ENCODE data around the gene MED12L.

MED12L gene

GRCh38 chr3:151328298-151328995 lies 243.0 kb downstream of the MED12L start:
- DNase-seq: no peak

GRCh38 chr3:151329363-151329762 lies 243.9 kb downstream of the MED12L start, which contains the start of gene P2RY13:
P2RY13 (minus strand) TSS chr3:151329549; CDS start chr3:151329528, 21 bp downstream.
- DNase-seq: no peak

- no peak for DNase-seq
These were observed 244.9 kb downstream of the MED12L start for GRCh38 chr3:151330379-151330778.

GRCh38 chr3:151330899-151331298 lies 245.4 kb downstream of the MED12L start:
- no peak for DNase-seq

- no peak for DNase-seq
These were observed 246.2 kb downstream of the MED12L start for GRCh38 chr3:151331696-151332095.

GRCh38 chr3:151345859-151346258 lies 260.4 kb downstream of the MED12L start:
- no peak for DNase-seq

GRCh38 chr3:151346292-151346691 lies 260.8 kb downstream of the MED12L start:
- DNase-seq: no peak

- no peak for DNase-seq
These were observed 262.0 kb downstream of the MED12L start for GRCh38 chr3:151347432-151347831.

GRCh38 chr3:151350656-151351055 lies 265.2 kb downstream of the MED12L start:
- DNase-seq: no peak

- no peak for DNase-seq
These were observed 265.8 kb downstream of the MED12L start for GRCh38 chr3:151351219-151351618.

- DNase-seq: no peak
These were observed 266.2 kb downstream of the MED12L start for GRCh38 chr3:151351648-151352047.

- DNase-seq: no peak
These were observed 271.5 kb downstream of the MED12L start for GRCh38 chr3:151356794-151357462.

GRCh38 chr3:151357463-151357850 lies 272.0 kb downstream of the MED12L start:
- no peak for DNase-seq

- no peak for DNase-seq
These were observed 277.3 kb downstream of the MED12L start for GRCh38 chr3:151362751-151363174.

- DNase-seq: no peak
These were observed 281.5 kb downstream of the MED12L start for GRCh38 chr3:151366993-151367392.

- no peak for DNase-seq
These were observed 282.0 kb downstream of the MED12L start for GRCh38 chr3:151367448-151367847.

- no peak for DNase-seq
These were observed 286.1 kb downstream of the MED12L start for GRCh38 chr3:151371526-151371925.

- no peak for DNase-seq
These were observed 286.8 kb downstream of the MED12L start for GRCh38 chr3:151372063-151372820.

- no peak for DNase-seq
These were observed 292.4 kb downstream of the MED12L start for GRCh38 chr3:151377768-151378385.

GRCh38 chr3:151379083-151379734 lies 293.7 kb downstream of the MED12L start:
- no peak for DNase-seq

GRCh38 chr3:151382671-151383070 lies 297.2 kb downstream of the MED12L start:
- DNase-seq: no peak

GRCh38 chr3:151383111-151383510 lies 297.6 kb downstream of the MED12L start:
- no peak for DNase-seq

GRCh38 chr3:151383956-151384355 lies 298.5 kb downstream of the MED12L start:
- no peak for DNase-seq
